Endodermal cell (in vitro differentiated cells): ENCODE data around the gene OR2Z1. TPM values are rescaled to one million over a fixed set of nuclear protein-coding genes. Genes with fewer than 3 reads are reported as not detected.

Source experiments
- DNase-seq: peaks from one replicate; pipeline ENCODE4 v3.0.0-alpha.2; 2017
- H3K27ac ChIP-seq: 2 replicates; pipeline ENCODE4 v1.5.1; 2013; ENCODE audit warnings: mild to moderate bottlenecking, low read depth, low read length, moderate library complexity
- H3K27me3 ChIP-seq: 2 replicates; pipeline ENCODE4 v1.6.1; 2013; ENCODE audit warnings: mild to moderate bottlenecking, low read length, moderate library complexity; ENCODE audit not compliant: insufficient read depth, control insufficient read depth, poor library complexity, severe bottlenecking
- H3K36me3 ChIP-seq: 2 replicates; pipeline ENCODE4 v1.7.0; 2013; ENCODE audit warnings: mild to moderate bottlenecking, low read length, moderate library complexity; ENCODE audit not compliant: control insufficient read depth, insufficient read depth
- H3K4me1 ChIP-seq: one replicate; pipeline ENCODE4 v1.7.0; 2013; ENCODE audit warnings: low read length; ENCODE audit not compliant: control insufficient read depth, insufficient read depth
- H3K4me3 ChIP-seq: 2 replicates; pipeline ENCODE4 v1.5.1; 2013; ENCODE audit warnings: mild to moderate bottlenecking, low read length, moderate library complexity
- H3K9ac ChIP-seq: 2 replicates; pipeline ENCODE4 v1.6.1; 2013; ENCODE audit warnings: mild to moderate bottlenecking, low read length, moderate library complexity; ENCODE audit not compliant: poor library complexity, severe bottlenecking; ENCODE audit errors: extremely low read depth
- H3K9me3 ChIP-seq: 2 replicates; pipeline ENCODE4 v1.6.1; 2013; ENCODE audit warnings: mild to moderate bottlenecking, low read length, moderate library complexity; ENCODE audit not compliant: control insufficient read depth
- H3K27ac Mint-ChIP-seq: 2 replicates; pipeline ENCODE4 v1.8.0; 2020; ENCODE audit warnings: mixed read lengths
- H3K27me3 Mint-ChIP-seq: 2 replicates; pipeline ENCODE4 v1.8.0; 2021; ENCODE audit warnings: mild to moderate bottlenecking, mixed read lengths; ENCODE audit not compliant: insufficient read depth
- H3K36me3 Mint-ChIP-seq: 2 replicates; pipeline ENCODE4 v1.8.0; 2020; ENCODE audit warnings: low read depth, mixed read lengths
- H3K4me1 Mint-ChIP-seq: 2 replicates; pipeline ENCODE4 v1.8.0; 2020; ENCODE audit warnings: mixed read lengths
- H3K4me3 Mint-ChIP-seq: 2 replicates; pipeline ENCODE4 v1.8.0; 2020; ENCODE audit warnings: mild to moderate bottlenecking, moderate library complexity, mixed read lengths
- H3K9me3 Mint-ChIP-seq: 2 replicates; pipeline ENCODE4 v1.8.0; 2020; ENCODE audit warnings: mild to moderate bottlenecking, mixed read lengths
- CTCF ChIP-seq: fragments of 200-600 bp; sonication (generic); conservative IDR thresholded peaks from 2 replicates; pipeline ENCODE4 v1.5.0; 2021; ENCODE audit warnings: antibody characterized with exemption, mild to moderate bottlenecking
- WGBS, 2 experiments: methylation state at CpG; one replicate each; pipeline versions ENCODE4 v1.1.5 to v1.1.7; 2013; ENCODE audit warnings: missing lambda C conversion rate in 2 of 2, mixed read lengths in 1 of 2; ENCODE audit not compliant: insufficient coverage in 1 of 2, insufficient read length in 1 of 2; 5-methylcytosine and 5-hydroxymethylcytosine counted together
- total RNA-seq, 2 donors: library from RNA; stranded (reverse); fragmentation: NEBNext Ultra II Directional in 1 of 2; extraction: Animal tissue kit (Norgen Biotek cat#: 25700) in 1 of 2; gene quantifications; 2 replicates in 1 of 2; 3 replicates in 1 of 2; pipeline ENCODE4 v1.2.1, GENCODE V29; 2021

OR2Z1 gene
- total RNA-seq, 2 donors from 2014 or later = not detected

DNA sequence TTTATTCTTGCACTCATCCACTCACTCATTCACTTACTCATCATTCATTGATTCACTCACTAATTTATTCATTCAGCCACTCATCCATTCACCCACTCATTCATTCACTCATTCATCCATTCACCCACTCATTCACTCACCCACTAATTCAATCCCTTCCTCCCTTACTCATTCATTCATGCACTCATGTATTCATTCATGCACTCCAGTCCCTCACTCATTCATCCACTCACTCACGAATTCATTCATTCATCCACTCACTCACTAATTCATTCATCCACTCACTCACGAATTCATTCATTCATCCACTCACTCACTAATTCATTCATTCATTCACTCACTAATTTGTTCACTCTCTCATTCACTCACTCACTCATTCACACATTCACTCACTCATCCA lies 39.0 kb upstream of the OR2Z1 start:
- peaks cover 2% of the 10 kb centered on the region for H3K27me3 Mint-ChIP-seq
- no peak for DNase-seq
- H3K9me3 Mint-ChIP-seq = peaks cover 21% of the 10 kb centered on the region
- no peak overlapping the region for H3K27ac Mint-ChIP-seq
- H3K4me3 ChIP-seq = no peak overlapping the region
- H3K36me3 ChIP-seq = no peaks in the 10 kb centered on the region
- no peaks in the 10 kb centered on the region for H3K4me1 ChIP-seq
- 42 to 50% methylated on average over 2 of the region's 2 CpGs for WGBS, 2 experiments
- H3K27me3 ChIP-seq = no peaks in the 10 kb centered on the region
- peaks cover 6% of the 10 kb centered on the region for H3K4me1 Mint-ChIP-seq
- H3K9me3 ChIP-seq = peaks cover 4% of the 10 kb centered on the region
- H3K4me3 Mint-ChIP-seq = no peak overlapping the region
- no peaks in the 10 kb centered on the region for H3K36me3 Mint-ChIP-seq
- H3K27ac ChIP-seq = no peak overlapping the region
- no peak overlapping the region for H3K9ac ChIP-seq
- no peak for TF ChIP-seq CTCF

GRCh38 chr19:8682931-8683330 lies 38.5 kb upstream of the OR2Z1 start:
- Histone ChIP-seq H3K27ac (no peak overlapping the region), H3K9me3 (peaks cover 4% of the 10 kb centered on the region), H3K27me3 (no peaks in the 10 kb centered on the region), H3K9ac (no peak overlapping the region), H3K36me3 (no peaks in the 10 kb centered on the region), H3K4me1 (no peaks in the 10 kb centered on the region), H3K4me3 (no peak overlapping the region)
- WGBS, 2 experiments = 80 to 89% methylated on average over 1 of the region's 1 CpG
- Mint-ChIP-seq H3K36me3 (no peaks in the 10 kb centered on the region), H3K27me3 (peaks cover 2% of the 10 kb centered on the region), H3K27ac (no peak overlapping the region), H3K4me3 (no peak overlapping the region), H3K4me1 (peaks cover 6% of the 10 kb centered on the region), H3K9me3 (peaks cover 17% of the 10 kb centered on the region)
- TF ChIP-seq CTCF = no peak
- DNase-seq = peak; percentile 24

DNA sequence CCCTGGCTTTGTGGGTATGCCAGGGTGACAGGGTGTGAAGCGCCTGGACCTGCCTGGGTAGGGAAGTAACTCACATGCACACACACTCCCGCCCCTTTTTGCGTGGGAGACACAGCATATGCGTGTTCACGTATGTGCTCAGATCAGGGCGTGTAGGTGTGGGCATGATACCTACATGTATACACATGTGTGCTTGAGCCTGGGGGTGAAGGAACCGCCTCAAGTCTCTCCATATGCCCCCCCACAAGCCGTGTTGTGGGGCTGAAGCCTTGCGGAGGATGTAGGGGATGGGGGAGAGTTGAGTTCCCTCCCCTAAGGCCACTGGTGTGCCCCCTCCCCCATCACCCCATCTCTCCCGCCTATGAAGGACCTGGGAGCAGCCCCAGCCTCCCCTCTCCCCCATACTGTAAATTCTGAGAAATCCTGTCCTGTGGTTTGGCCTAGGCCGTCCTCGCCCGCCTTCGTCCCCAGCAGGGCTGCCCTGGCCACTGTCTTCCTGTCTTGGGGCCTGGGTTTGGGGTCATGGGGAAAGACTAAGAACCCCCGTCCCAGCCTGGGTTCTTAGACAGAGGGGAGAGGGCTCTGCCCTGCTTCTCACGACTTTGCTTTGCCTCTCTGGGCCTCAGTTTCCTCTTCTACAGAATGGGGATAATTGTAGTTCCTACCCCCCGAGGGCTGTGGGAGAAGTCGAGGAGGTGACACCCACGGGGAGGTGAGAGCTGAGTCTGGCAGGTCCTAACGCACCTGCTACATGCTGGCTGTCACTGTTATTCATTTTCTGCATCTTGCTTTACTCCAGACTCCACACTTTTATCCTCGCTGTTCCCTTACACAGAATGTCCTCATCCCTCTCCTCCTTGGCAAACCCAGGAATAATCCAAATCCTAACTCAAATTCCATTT lies 37.2 kb upstream of the OR2Z1 start:
- no peak overlapping the region for H3K9ac ChIP-seq
- no peaks in the 10 kb centered on the region for H3K4me1 ChIP-seq
- no peaks in the 10 kb centered on the region for H3K36me3 ChIP-seq
- no peak for TF ChIP-seq CTCF
- Mint-ChIP-seq H3K27me3 (no peaks in the 10 kb centered on the region), H3K4me3 (no peak overlapping the region), H3K9me3 (peaks cover 15% of the 10 kb centered on the region), H3K27ac (no peak overlapping the region), H3K4me1 (peaks cover 6% of the 10 kb centered on the region), H3K36me3 (no peaks in the 10 kb centered on the region)
- no peak overlapping the region for H3K27ac ChIP-seq
- DNase-seq = peak; percentile 41
- WGBS, 2 experiments = 81 to 82% methylated on average over 9 to 19 of the region's 21 CpGs
- H3K9me3 ChIP-seq = peaks cover 4% of the 10 kb centered on the region
- H3K27me3 ChIP-seq = no peaks in the 10 kb centered on the region
- no peak overlapping the region for H3K4me3 ChIP-seq
